Activated T-helper 17 cell treated with anti-CD3 and anti-CD28 coated beads, Interleukin-2, amount 50 U/mL, for 72 hours (primary cell): ENCODE measurements around the gene NTF3. TPM values are rescaled to one million over a fixed set of nuclear protein-coding genes. Genes with fewer than 3 reads are reported as not detected.

Experiments used
- ATAC-seq: fragments of 150-1000 bp; cut with Tn5 transposase; replicated peaks from 2 replicates; pipeline ENCODE4 v1.10.0; 2021; ENCODE audit warnings: mild to moderate bottlenecking, moderate library complexity
- H3K27ac Mint-ChIP-seq: one replicate; pipeline ENCODE4 v1.8.0; 2022; ENCODE audit warnings: mixed read lengths
- H3K27me3 Mint-ChIP-seq: one replicate; pipeline ENCODE4 v1.8.0; 2022; ENCODE audit warnings: mixed read lengths
- H3K36me3 Mint-ChIP-seq: one replicate; pipeline ENCODE4 v1.8.0; 2022; ENCODE audit warnings: low read depth, mild to moderate bottlenecking, mixed read lengths
- H3K4me1 Mint-ChIP-seq: one replicate; pipeline ENCODE4 v1.8.0; 2022; ENCODE audit warnings: mixed read lengths
- H3K4me3 Mint-ChIP-seq: one replicate; pipeline ENCODE4 v1.8.0; 2022; ENCODE audit warnings: mild to moderate bottlenecking, mixed read lengths
- H3K9me3 Mint-ChIP-seq: one replicate; pipeline ENCODE4 v1.8.0; 2022; ENCODE audit warnings: mixed read lengths
- total RNA-seq, 2 donors: library from RNA; stranded (reverse); gene quantifications; one replicate each; pipeline ENCODE4 v1.2.3, GENCODE V29; 2022

Gene NTF3
- total RNA-seq, 2 donors from 2014 or later, result not detected

- ATAC-seq, result no peak
- no peak overlapping the region for H3K27ac Mint-ChIP-seq
- H3K4me3 Mint-ChIP-seq, result no peak overlapping the region
- no peaks in the 10 kb centered on the region for H3K4me1 Mint-ChIP-seq
- H3K9me3 Mint-ChIP-seq, result no peaks in the 10 kb centered on the region
- H3K36me3 Mint-ChIP-seq, result no peaks in the 10 kb centered on the region
- H3K27me3 Mint-ChIP-seq, result peaks cover 11% of the 10 kb centered on the region
Measured at GRCh38 chr12:5500331-5500659, 68.4 kb downstream of the NTF3 start.

- ATAC-seq, result no peak
- Mint-ChIP-seq H3K4me3 (no peak overlapping the region), H3K4me1 (no peaks in the 10 kb centered on the region), H3K9me3 (no peaks in the 10 kb centered on the region), H3K27me3 (peaks cover 11% of the 10 kb centered on the region), H3K36me3 (no peaks in the 10 kb centered on the region), H3K27ac (no peak overlapping the region)
Measured at GRCh38 chr12:5503774-5504173, 71.9 kb downstream of the NTF3 start.

- no peak overlapping the region for H3K4me3 Mint-ChIP-seq
Measured at GRCh38 chr12:5505116-5505515, 73.2 kb downstream of the NTF3 start.

GRCh38 chr12:5505751-5506150, 73.8 kb downstream of the NTF3 start:
- Mint-ChIP-seq H3K36me3 (no peaks in the 10 kb centered on the region), H3K27ac (no peak overlapping the region), H3K27me3 (peaks cover 13% of the 10 kb centered on the region), H3K4me3 (no peak overlapping the region), H3K4me1 (no peaks in the 10 kb centered on the region), H3K9me3 (no peaks in the 10 kb centered on the region)
- ATAC-seq, result no peak

More at GRCh38 chr12:5505116-5505515, 73.2 kb downstream of the NTF3 start:
- Mint-ChIP-seq H3K4me1 (no peaks in the 10 kb centered on the region), H3K27ac (no peak overlapping the region), H3K9me3 (no peaks in the 10 kb centered on the region), H3K36me3 (no peaks in the 10 kb centered on the region), H3K27me3 (peaks cover 11% of the 10 kb centered on the region)
- no peak for ATAC-seq

GRCh38 chr12:5506295-5506694, 74.4 kb downstream of the NTF3 start:
- H3K4me3 Mint-ChIP-seq, result no peak overlapping the region
- H3K27ac Mint-ChIP-seq, result no peak overlapping the region
- H3K9me3 Mint-ChIP-seq, result no peaks in the 10 kb centered on the region
- H3K36me3 Mint-ChIP-seq, result no peaks in the 10 kb centered on the region
- ATAC-seq, result no peak
- H3K27me3 Mint-ChIP-seq, result peaks cover 15% of the 10 kb centered on the region
- no peaks in the 10 kb centered on the region for H3K4me1 Mint-ChIP-seq

GRCh38 chr12:5506821-5507231, 74.9 kb downstream of the NTF3 start:
- Mint-ChIP-seq H3K27me3 (peaks cover 12% of the 10 kb centered on the region), H3K9me3 (no peaks in the 10 kb centered on the region), H3K27ac (no peak overlapping the region), H3K4me3 (no peak overlapping the region), H3K36me3 (no peaks in the 10 kb centered on the region), H3K4me1 (no peaks in the 10 kb centered on the region)
- no peak for ATAC-seq

GRCh38 chr12:5507401-5507935, 75.6 kb downstream of the NTF3 start:
- Mint-ChIP-seq H3K36me3 (no peaks in the 10 kb centered on the region), H3K9me3 (no peaks in the 10 kb centered on the region), H3K4me1 (no peaks in the 10 kb centered on the region), H3K27ac (no peak overlapping the region), H3K4me3 (no peak overlapping the region), H3K27me3 (peaks cover 12% of the 10 kb centered on the region)
- no peak for ATAC-seq

GRCh38 chr12:5507944-5508343, 76.0 kb downstream of the NTF3 start:
- H3K4me3 Mint-ChIP-seq, result no peak overlapping the region
- no peaks in the 10 kb centered on the region for H3K9me3 Mint-ChIP-seq
- no peak overlapping the region for H3K27ac Mint-ChIP-seq
- H3K36me3 Mint-ChIP-seq, result no peaks in the 10 kb centered on the region
- peaks cover 12% of the 10 kb centered on the region for H3K27me3 Mint-ChIP-seq
- no peak for ATAC-seq
- H3K4me1 Mint-ChIP-seq, result no peaks in the 10 kb centered on the region

GRCh38 chr12:5509102-5509501, 77.2 kb downstream of the NTF3 start:
- peaks cover 12% of the 10 kb centered on the region for H3K27me3 Mint-ChIP-seq
- H3K4me1 Mint-ChIP-seq, result no peaks in the 10 kb centered on the region
- H3K36me3 Mint-ChIP-seq, result no peaks in the 10 kb centered on the region
- H3K9me3 Mint-ChIP-seq, result no peaks in the 10 kb centered on the region
- no peak overlapping the region for H3K4me3 Mint-ChIP-seq
- no peak for ATAC-seq
- H3K27ac Mint-ChIP-seq, result no peak overlapping the region

GRCh38 chr12:5509557-5509956, 77.6 kb downstream of the NTF3 start:
- H3K27ac Mint-ChIP-seq, result no peak overlapping the region
- H3K36me3 Mint-ChIP-seq, result no peaks in the 10 kb centered on the region
- H3K4me3 Mint-ChIP-seq, result no peak overlapping the region
- H3K9me3 Mint-ChIP-seq, result no peaks in the 10 kb centered on the region
- ATAC-seq, result no peak
- peaks cover 12% of the 10 kb centered on the region for H3K27me3 Mint-ChIP-seq
- H3K4me1 Mint-ChIP-seq, result no peaks in the 10 kb centered on the region

- H3K4me1 Mint-ChIP-seq, result no peaks in the 10 kb centered on the region
- no peak overlapping the region for H3K4me3 Mint-ChIP-seq
- no peak overlapping the region for H3K27ac Mint-ChIP-seq
- ATAC-seq, result no peak
- H3K9me3 Mint-ChIP-seq, result no peaks in the 10 kb centered on the region
- no peaks in the 10 kb centered on the region for H3K36me3 Mint-ChIP-seq
- peaks cover 13% of the 10 kb centered on the region for H3K27me3 Mint-ChIP-seq
Measured at GRCh38 chr12:5510251-5510805, 78.4 kb downstream of the NTF3 start.

GRCh38 chr12:5511256-5511643, 79.3 kb downstream of the NTF3 start:
- Mint-ChIP-seq H3K4me3 (no peak overlapping the region), H3K9me3 (no peaks in the 10 kb centered on the region), H3K27me3 (peaks cover 17% of the 10 kb centered on the region), H3K4me1 (no peaks in the 10 kb centered on the region), H3K27ac (no peak overlapping the region), H3K36me3 (no peaks in the 10 kb centered on the region)
- ATAC-seq, result no peak

- H3K27ac Mint-ChIP-seq, result no peak overlapping the region
- no peaks in the 10 kb centered on the region for H3K9me3 Mint-ChIP-seq
- peaks cover 17% of the 10 kb centered on the region for H3K27me3 Mint-ChIP-seq
- H3K36me3 Mint-ChIP-seq, result no peaks in the 10 kb centered on the region
- H3K4me3 Mint-ChIP-seq, result no peak overlapping the region
- no peak for ATAC-seq
- H3K4me1 Mint-ChIP-seq, result no peaks in the 10 kb centered on the region
Measured at GRCh38 chr12:5511644-5512600, 80.0 kb downstream of the NTF3 start.

- Mint-ChIP-seq H3K9me3 (no peaks in the 10 kb centered on the region), H3K27ac (no peak overlapping the region), H3K4me1 (no peaks in the 10 kb centered on the region), H3K36me3 (no peaks in the 10 kb centered on the region), H3K4me3 (no peak overlapping the region), H3K27me3 (peaks cover 14% of the 10 kb centered on the region)
- ATAC-seq, result no peak
Measured at GRCh38 chr12:5512601-5512970, 80.7 kb downstream of the NTF3 start.

GRCh38 chr12:5513406-5513805, 81.5 kb downstream of the NTF3 start:
- peaks cover 13% of the 10 kb centered on the region for H3K27me3 Mint-ChIP-seq
- H3K4me3 Mint-ChIP-seq, result no peak overlapping the region
- H3K36me3 Mint-ChIP-seq, result no peaks in the 10 kb centered on the region
- no peak for ATAC-seq
- no peak overlapping the region for H3K27ac Mint-ChIP-seq
- no peaks in the 10 kb centered on the region for H3K4me1 Mint-ChIP-seq
- no peaks in the 10 kb centered on the region for H3K9me3 Mint-ChIP-seq
